MM.1S (cell line): ENCODE data around the gene OS9.
"Not testable (repeated sequence)": the region's sequence is repeated elsewhere in the genome, so short reads cannot be mapped to it uniquely, and the experiment has no call there.

Source experiments
- DNase-seq: peaks from one replicate; pipeline ENCODE4 v3.0.0-alpha.2; 2015
- H2AFZ ChIP-seq: fragments of 300-600 bp; sonication (generic); 2 replicates; pipeline ENCODE4 v1.6.0; 2016; ENCODE audit warnings: antibody characterized with exemption, low read length
- H3F3A ChIP-seq: fragments of 300-600 bp; sonication (generic); 2 replicates; pipeline ENCODE4 v1.6.1; 2016; ENCODE audit warnings: mild to moderate bottlenecking, antibody characterized with exemption, low read length, moderate library complexity, mixed read lengths; ENCODE audit not compliant: insufficient read depth
- H3K27ac ChIP-seq: fragments of 300-600 bp; sonication (generic); 2 replicates; pipeline ENCODE4 v1.5.1; 2016; ENCODE audit warnings: mild to moderate bottlenecking, low read length
- H3K27me3 ChIP-seq: fragments of 300-600 bp; sonication (generic); replicated peaks from 2 replicates; pipeline ENCODE4 v1.6.0; 2016; ENCODE audit warnings: low read length; ENCODE audit not compliant: insufficient read depth
- H3K36me3 ChIP-seq: fragments of 300-600 bp; sonication (generic); replicated peaks from 2 replicates; pipeline ENCODE4 v1.6.1; 2016; ENCODE audit warnings: mild to moderate bottlenecking, low read length, mixed read lengths; ENCODE audit not compliant: insufficient read depth
- H3K4me1 ChIP-seq: fragments of 300-600 bp; sonication (generic); 2 replicates; pipeline ENCODE4 v1.6.1; 2016; ENCODE audit warnings: low read length, mixed read lengths
- H3K4me2 ChIP-seq: fragments of 300-600 bp; sonication (generic); 2 replicates; pipeline ENCODE4 v1.6.0; 2016; ENCODE audit warnings: low read depth, low read length
- H3K4me3 ChIP-seq: fragments of 300-600 bp; sonication (generic); 2 replicates; pipeline ENCODE4 v1.5.1; 2016; ENCODE audit warnings: low read length, mixed read lengths
- H3K79me2 ChIP-seq: fragments of 300-600 bp; sonication (generic); 2 replicates; pipeline ENCODE4 v1.6.1; 2016; ENCODE audit warnings: mixed run types, low read length, mixed read lengths
- H3K9ac ChIP-seq: fragments of 300-600 bp; sonication (generic); 2 replicates; pipeline ENCODE4 v1.6.1; 2016; ENCODE audit warnings: low read length, mixed read lengths
- H3K9me2 ChIP-seq: fragments of 300-600 bp; sonication (generic); replicated peaks from 2 replicates; pipeline ENCODE4 v1.6.1; 2016; ENCODE audit warnings: mild to moderate bottlenecking, low read length, mixed read lengths; ENCODE audit not compliant: insufficient read depth
- H3K9me3 ChIP-seq: fragments of 300-600 bp; sonication (generic); replicated peaks from 2 replicates; pipeline ENCODE4 v1.6.1; 2016; ENCODE audit warnings: mild to moderate bottlenecking, low read length, mixed read lengths; ENCODE audit not compliant: insufficient read depth
- H4K20me1 ChIP-seq: fragments of 300-600 bp; sonication (generic); 2 replicates; pipeline ENCODE4 v1.6.1; 2016; ENCODE audit warnings: mild to moderate bottlenecking, low read length, moderate library complexity, mixed read lengths; ENCODE audit not compliant: insufficient read depth
- EZH2 ChIP-seq: fragments of 300-600 bp; sonication (generic); optimal IDR thresholded peaks from 2 replicates; pipeline ENCODE3; 2017; ENCODE audit warnings: low read depth, mild to moderate bottlenecking, antibody characterized with exemption, low read length, mixed read lengths
- EZH2phosphoT487 ChIP-seq: fragments of 300-600 bp; sonication (generic); IDR thresholded peaks from 2 replicates; pipeline ENCODE4 v1.6.1; 2018; ENCODE audit warnings: antibody characterized with exemption, low read length
- TF ChIP-seq, protein P1 (sequence below): fragments of 300-600 bp; sonication (generic); IDR thresholded peaks from 2 replicates; pipeline ENCODE4 v1.5.1; 2016; ENCODE audit warnings: antibody characterized with exemption, low read length, mixed read lengths

The OS9 gene

DNA sequence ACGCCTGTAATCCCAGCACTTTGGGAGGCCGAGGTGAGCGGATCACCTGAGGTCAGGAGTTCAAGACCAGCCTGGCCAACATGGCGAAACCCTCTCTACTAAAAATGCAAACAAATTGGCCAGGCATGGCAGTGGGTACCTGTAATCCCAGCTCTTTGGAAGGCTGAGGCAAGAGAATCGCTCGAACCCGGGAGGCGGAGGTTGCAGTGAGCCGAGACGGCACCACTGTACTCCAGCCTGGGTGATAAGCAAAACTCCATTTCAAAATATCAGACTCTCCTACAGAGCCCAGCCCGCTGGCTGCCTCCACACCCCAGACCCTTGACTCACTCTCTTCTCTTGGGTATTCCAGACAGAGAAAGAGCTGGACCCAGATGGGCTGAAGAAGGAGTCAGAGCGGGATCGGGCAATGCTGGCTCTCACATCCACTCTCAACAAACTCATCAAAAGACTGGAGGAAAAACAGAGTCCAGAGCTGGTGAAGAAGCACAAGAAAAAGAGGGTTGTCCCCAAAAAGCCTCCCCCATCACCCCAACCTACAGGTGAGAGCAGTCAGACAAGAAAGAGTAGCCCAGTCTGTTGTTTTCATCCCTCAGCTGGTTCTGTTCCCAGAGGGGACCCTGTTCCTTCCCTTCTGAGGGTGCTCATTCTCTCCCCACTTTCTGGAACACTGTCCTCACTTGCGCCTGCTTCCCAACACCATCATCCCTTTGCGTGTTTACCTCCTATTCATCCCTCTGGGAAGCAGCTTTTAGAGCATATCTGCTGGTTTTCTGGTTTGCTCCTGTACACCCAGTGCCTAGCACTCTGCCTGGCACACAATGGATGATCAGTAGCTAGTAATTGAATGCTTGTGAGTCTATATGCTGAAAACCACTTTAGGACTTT is 25.0 kb downstream of the OS9 start:
- no peaks in the 10 kb centered on the region; the same call in 1 of the 2 replicates for H3K36me3 ChIP-seq
- no peak for TF ChIP-seq EZH2phosphoT487
- TF ChIP-seq EZH2: no peak
- TF ChIP-seq, protein P1, sequence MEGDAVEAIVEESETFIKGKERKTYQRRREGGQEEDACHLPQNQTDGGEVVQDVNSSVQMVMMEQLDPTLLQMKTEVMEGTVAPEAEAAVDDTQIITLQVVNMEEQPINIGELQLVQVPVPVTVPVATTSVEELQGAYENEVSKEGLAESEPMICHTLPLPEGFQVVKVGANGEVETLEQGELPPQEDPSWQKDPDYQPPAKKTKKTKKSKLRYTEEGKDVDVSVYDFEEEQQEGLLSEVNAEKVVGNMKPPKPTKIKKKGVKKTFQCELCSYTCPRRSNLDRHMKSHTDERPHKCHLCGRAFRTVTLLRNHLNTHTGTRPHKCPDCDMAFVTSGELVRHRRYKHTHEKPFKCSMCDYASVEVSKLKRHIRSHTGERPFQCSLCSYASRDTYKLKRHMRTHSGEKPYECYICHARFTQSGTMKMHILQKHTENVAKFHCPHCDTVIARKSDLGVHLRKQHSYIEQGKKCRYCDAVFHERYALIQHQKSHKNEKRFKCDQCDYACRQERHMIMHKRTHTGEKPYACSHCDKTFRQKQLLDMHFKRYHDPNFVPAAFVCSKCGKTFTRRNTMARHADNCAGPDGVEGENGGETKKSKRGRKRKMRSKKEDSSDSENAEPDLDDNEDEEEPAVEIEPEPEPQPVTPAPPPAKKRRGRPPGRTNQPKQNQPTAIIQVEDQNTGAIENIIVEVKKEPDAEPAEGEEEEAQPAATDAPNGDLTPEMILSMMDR: no peak
- no peak overlapping the region for H3K27ac ChIP-seq
- H3F3A ChIP-seq: no peaks in the 10 kb centered on the region
- H3K9me3 ChIP-seq: no peaks in the 10 kb centered on the region
- H3K4me1 ChIP-seq: no peaks in the 10 kb centered on the region
- no peaks in the 10 kb centered on the region for H3K27me3 ChIP-seq
- H3K4me3 ChIP-seq: no peak overlapping the region
- no peak overlapping the region for H3K9ac ChIP-seq
- H3K9me2 ChIP-seq: no peaks in the 10 kb centered on the region
- no peak overlapping the region for H2AFZ ChIP-seq
- H3K4me2 ChIP-seq: no peak overlapping the region
- DNase-seq: no peak
- no peaks in the 10 kb centered on the region for H4K20me1 ChIP-seq
- H3K79me2 ChIP-seq: no peaks in the 10 kb centered on the region

DNA sequence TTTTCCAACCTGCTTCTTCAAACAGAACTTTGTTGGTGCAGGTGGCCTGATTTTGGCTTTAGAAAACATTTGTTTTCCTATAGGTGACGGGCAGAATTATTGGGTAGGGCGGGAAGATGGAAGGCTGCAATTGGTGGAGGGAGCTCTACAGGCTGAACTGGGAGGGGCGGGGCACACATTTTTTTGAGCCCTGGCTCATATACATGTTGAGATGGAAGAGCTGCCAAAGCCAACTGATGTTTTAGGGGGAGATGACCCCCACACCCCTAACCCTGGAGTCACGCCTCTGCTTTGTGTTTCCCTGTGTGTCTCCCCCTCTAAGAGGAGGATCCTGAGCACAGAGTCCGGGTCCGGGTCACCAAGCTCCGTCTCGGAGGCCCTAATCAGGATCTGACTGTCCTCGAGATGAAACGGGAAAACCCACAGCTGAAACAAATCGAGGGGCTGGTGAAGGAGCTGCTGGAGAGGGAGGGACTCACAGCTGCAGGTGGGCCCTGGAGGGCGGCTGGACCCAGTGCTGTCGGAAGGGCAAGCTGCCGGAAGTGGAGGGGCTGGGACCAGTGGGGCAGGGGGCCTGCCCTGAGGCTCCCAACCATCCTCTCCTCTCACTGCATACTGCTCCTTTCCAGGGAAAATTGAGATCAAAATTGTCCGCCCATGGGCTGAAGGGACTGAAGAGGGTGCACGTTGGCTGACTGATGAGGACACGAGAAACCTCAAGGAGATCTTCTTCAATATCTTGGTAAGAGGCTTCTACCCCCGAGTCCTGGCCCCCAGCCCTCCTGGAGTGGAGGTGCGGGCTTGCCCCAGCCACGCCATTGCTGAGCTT is 26.1 kb downstream of the OS9 start:
- Histone ChIP-seq H3K36me3 (no peaks in the 10 kb centered on the region; the same call in 1 of the 2 replicates), H3K9ac (no peak overlapping the region), H3K9me3 (no peaks in the 10 kb centered on the region), H3K27me3 (no peaks in the 10 kb centered on the region), H3K79me2 (no peaks in the 10 kb centered on the region), H3K4me3 (no peak overlapping the region), H3K9me2 (no peaks in the 10 kb centered on the region), H3F3A (no peaks in the 10 kb centered on the region; the same call in 1 of the 2 replicates), H3K4me1 (no peaks in the 10 kb centered on the region), H4K20me1 (no peaks in the 10 kb centered on the region), H3K27ac (no peak overlapping the region), H2AFZ (no peak overlapping the region), H3K4me2 (no peak overlapping the region)
- DNase-seq: no peak
- TF ChIP-seq, protein P1: no peak
- no peak for TF ChIP-seq EZH2
- no peak for TF ChIP-seq EZH2phosphoT487

DNA sequence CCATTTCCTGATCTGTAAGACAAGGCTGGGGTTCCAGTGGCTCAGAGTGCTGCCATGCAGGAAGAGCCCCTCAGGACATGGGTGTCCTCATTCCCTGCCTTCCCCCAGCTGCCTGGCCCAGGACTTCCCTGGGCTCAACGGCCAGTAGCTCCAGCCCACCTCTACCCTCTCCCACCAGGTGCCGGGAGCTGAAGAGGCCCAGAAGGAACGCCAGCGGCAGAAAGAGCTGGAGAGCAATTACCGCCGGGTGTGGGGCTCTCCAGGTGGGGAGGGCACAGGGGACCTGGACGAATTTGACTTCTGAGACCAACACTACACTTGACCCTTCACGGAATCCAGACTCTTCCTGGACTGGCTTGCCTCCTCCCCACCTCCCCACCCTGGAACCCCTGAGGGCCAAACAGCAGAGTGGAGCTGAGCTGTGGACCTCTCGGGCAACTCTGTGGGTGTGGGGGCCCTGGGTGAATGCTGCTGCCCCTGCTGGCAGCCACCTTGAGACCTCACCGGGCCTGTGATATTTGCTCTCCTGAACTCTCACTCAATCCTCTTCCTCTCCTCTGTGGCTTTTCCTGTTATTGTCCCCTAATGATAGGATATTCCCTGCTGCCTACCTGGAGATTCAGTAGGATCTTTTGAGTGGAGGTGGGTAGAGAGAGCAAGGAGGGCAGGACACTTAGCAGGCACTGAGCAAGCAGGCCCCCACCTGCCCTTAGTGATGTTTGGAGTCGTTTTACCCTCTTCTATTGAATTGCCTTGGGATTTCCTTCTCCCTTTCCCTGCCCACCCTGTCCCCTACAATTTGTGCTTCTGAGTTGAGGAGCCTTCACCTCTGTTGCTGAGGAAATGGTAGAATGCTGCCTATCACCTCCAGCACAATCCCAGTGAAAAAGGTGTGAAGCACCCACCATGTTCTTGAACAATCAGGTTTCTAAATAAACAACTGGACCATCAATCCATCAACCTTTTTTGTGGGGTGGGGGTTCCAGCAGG is 27.0 kb downstream of the OS9 start:
- no peaks in the 10 kb centered on the region for H3K9me2 ChIP-seq
- no peak overlapping the region for H3K4me2 ChIP-seq
- H3K27ac ChIP-seq: no peak overlapping the region
- no peak for TF ChIP-seq EZH2phosphoT487
- TF ChIP-seq, protein P1: no peak
- no peak for TF ChIP-seq EZH2
- H2AFZ ChIP-seq: no peak overlapping the region
- no peaks in the 10 kb centered on the region; the same call in 1 of the 2 replicates for H3F3A ChIP-seq
- no peak overlapping the region for H3K4me3 ChIP-seq
- H3K36me3 ChIP-seq: no peaks in the 10 kb centered on the region; the same call in 1 of the 2 replicates
- H4K20me1 ChIP-seq: no peaks in the 10 kb centered on the region
- H3K79me2 ChIP-seq: no peaks in the 10 kb centered on the region
- no peak for DNase-seq
- H3K9me3 ChIP-seq: no peaks in the 10 kb centered on the region
- H3K4me1 ChIP-seq: no peaks in the 10 kb centered on the region
- H3K9ac ChIP-seq: no peak overlapping the region
- no peaks in the 10 kb centered on the region for H3K27me3 ChIP-seq

DNA sequence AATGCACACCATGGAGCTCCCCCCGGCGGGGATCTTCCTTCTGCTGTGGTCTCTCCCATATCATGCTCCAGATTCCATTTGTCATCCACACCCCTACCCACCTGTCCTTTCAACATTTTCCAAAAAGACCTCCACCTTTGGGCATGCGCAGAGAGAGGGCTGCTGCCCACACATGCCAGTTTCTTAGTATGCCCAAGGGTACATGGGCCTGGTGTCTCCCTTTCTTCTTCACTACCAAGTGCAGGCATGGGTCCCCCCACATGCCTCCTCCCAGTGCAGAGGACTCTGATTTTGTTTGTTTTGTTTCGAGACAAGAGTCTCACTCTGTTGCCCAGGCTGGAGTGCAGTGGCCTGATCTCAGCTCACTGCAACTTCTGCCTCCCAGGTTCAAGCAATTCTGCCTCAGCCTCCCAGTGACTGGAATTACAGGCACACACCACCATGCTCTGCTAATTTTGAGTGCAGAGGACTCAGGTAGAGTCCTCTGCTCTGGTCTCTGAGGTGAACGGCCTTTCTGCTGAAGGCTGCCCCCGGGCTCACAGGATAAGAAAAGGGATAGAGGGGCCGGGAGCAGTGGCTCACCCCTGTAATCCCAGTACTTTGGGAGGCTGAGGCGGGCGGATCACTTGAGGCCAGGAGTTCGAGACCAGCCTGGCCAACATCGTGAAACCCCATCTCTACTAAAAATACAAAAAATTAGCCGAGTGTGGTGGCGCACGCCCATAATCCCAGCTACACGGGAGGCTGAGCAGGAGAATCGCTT is 28.1 kb downstream of the OS9 start:
- not testable (repeated sequence) for H3K4me3 ChIP-seq, H3K9ac ChIP-seq, H3K36me3 ChIP-seq, H3K27ac ChIP-seq, H3K9me2 ChIP-seq, H3K9me3 ChIP-seq, H3K4me2 ChIP-seq, DNase-seq, H3K27me3 ChIP-seq, H3K4me1 ChIP-seq, H3F3A ChIP-seq, H4K20me1 ChIP-seq, H3K79me2 ChIP-seq, H2AFZ ChIP-seq
